ENCODE results near the gene HDAC4.

DNA sequence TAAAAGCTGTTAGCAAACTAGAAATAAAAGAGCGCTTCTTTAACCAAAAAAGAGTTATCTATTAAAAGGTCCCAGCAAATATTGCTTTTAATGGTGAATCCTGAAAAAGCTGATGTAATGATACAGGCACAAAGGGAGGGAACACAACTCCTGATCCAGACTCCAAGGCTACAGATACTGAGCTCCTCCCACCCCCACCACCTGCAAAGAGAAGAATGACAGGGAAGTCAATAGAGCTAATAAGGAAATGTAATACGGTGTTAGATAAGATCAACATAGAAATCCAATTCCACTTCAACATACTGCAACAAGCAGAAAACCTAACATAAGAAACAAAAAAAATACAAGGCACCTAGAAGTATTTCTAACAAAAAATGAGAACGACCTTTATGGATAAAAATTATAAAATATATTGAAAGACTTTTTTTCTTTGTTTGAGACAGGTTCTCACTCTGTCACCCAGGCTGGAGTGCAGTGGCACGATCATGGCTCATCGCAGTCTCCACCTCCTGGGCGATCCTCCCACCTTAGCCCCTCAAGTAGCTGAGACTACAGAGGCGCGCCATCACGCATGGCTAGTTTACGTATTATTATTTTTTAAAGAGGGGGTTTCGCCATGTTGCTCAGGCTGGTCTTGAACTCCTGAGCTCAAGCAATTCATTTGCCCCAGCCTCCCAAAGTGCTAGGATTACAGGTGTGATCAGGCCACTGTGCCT is 192.2 kb downstream of the HDAC4 start:
- TF ChIP-seq FOXP1 (CRISPR knock-in tag; IDR thresholded peaks at IDR 0.05; ENCODE audit: borderline replicate concordance) (no peak), FOXJ3 (CRISPR knock-in tag; IDR thresholded peaks at IDR 0.05; ENCODE audit: borderline replicate concordance) (no peak), ZNF396 (CRISPR knock-in tag; IDR thresholded peaks at IDR 0.05; ENCODE audit: borderline replicate concordance) (no peak), CREB1 (CRISPR knock-in tag; IDR thresholded peaks at IDR 0.05) (no peak), NFE2L1 (CRISPR knock-in tag; IDR thresholded peaks at IDR 0.05) (no peak), TEAD4 (CRISPR knock-in tag; IDR thresholded peaks at IDR 0.05) (no peak)
- TF ChIP-seq, protein P1, sequence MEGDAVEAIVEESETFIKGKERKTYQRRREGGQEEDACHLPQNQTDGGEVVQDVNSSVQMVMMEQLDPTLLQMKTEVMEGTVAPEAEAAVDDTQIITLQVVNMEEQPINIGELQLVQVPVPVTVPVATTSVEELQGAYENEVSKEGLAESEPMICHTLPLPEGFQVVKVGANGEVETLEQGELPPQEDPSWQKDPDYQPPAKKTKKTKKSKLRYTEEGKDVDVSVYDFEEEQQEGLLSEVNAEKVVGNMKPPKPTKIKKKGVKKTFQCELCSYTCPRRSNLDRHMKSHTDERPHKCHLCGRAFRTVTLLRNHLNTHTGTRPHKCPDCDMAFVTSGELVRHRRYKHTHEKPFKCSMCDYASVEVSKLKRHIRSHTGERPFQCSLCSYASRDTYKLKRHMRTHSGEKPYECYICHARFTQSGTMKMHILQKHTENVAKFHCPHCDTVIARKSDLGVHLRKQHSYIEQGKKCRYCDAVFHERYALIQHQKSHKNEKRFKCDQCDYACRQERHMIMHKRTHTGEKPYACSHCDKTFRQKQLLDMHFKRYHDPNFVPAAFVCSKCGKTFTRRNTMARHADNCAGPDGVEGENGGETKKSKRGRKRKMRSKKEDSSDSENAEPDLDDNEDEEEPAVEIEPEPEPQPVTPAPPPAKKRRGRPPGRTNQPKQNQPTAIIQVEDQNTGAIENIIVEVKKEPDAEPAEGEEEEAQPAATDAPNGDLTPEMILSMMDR (IDR thresholded peaks at IDR 0.05) = no peak
- TF ChIP-seq, protein P2, sequence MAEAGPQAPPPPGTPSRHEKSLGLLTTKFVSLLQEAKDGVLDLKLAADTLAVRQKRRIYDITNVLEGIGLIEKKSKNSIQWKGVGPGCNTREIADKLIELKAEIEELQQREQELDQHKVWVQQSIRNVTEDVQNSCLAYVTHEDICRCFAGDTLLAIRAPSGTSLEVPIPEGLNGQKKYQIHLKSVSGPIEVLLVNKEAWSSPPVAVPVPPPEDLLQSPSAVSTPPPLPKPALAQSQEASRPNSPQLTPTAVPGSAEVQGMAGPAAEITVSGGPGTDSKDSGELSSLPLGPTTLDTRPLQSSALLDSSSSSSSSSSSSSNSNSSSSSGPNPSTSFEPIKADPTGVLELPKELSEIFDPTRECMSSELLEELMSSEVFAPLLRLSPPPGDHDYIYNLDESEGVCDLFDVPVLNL (CRISPR knock-in tag; IDR thresholded peaks at IDR 0.05; ENCODE audit: borderline replicate concordance, low read depth) = no peak
- TF ChIP-seq, protein P3, sequence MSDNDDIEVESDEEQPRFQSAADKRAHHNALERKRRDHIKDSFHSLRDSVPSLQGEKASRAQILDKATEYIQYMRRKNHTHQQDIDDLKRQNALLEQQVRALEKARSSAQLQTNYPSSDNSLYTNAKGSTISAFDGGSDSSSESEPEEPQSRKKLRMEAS (CRISPR knock-in tag; IDR thresholded peaks at IDR 0.05) = no peak
- TF ChIP-seq, protein P4, sequence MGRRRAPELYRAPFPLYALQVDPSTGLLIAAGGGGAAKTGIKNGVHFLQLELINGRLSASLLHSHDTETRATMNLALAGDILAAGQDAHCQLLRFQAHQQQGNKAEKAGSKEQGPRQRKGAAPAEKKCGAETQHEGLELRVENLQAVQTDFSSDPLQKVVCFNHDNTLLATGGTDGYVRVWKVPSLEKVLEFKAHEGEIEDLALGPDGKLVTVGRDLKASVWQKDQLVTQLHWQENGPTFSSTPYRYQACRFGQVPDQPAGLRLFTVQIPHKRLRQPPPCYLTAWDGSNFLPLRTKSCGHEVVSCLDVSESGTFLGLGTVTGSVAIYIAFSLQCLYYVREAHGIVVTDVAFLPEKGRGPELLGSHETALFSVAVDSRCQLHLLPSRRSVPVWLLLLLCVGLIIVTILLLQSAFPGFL (CRISPR knock-in tag; IDR thresholded peaks at IDR 0.05; ENCODE audit: borderline replicate concordance) = no peak
- TF ChIP-seq, protein P5, sequence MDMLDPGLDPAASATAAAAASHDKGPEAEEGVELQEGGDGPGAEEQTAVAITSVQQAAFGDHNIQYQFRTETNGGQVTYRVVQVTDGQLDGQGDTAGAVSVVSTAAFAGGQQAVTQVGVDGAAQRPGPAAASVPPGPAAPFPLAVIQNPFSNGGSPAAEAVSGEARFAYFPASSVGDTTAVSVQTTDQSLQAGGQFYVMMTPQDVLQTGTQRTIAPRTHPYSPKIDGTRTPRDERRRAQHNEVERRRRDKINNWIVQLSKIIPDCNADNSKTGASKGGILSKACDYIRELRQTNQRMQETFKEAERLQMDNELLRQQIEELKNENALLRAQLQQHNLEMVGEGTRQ (CRISPR knock-in tag; IDR thresholded peaks at IDR 0.05) = no peak

Data from WTC11 (cell line).